ENCODE data around the gene ST14. TPM values are rescaled to one million over a fixed set of nuclear protein-coding genes. Genes with fewer than 3 reads are reported as not detected.

Gene ST14
- total and polyA plus RNA-seq, 3 donors from 2014 or later = 0.55 to 5.8 (median 2.4) TPM

DNA sequence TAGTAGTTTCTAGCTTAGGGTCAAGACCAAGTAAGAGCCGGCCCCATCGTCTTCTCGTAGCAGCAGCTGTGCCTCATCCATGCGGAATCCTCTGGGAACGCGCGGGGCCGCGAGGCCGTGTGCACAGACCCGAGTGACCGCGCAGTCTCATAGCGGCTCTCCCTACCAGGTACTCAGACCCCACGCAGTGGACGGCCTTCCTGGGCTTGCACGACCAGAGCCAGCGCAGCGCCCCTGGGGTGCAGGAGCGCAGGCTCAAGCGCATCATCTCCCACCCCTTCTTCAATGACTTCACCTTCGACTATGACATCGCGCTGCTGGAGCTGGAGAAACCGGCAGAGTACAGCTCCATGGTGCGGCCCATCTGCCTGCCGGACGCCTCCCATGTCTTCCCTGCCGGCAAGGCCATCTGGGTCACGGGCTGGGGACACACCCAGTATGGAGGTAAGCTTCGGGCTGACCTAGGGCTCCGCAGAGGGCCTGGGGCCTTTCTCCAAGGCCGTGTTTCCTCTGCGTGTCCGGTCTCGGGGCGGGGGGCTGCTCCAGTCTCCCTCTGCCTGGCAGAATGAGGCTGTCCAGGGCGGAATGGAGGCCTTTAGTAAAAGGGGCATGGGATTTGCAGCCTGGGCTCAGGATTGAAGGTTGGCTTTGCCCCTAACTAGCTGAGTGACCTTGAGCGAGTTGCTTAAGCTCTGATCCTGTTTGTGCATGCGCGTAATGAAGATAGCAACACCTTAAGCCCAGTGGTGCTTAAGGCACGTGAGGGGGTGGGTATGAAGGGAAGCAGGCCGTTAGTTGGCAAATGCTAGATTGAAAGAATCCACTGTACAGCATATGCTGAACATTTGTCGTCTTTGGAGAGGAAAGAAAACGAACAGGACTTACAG lies 48.9 kb downstream of the ST14 start:
- H3K4me1 ChIP-seq = no peaks in the 10 kb centered on the region
- TF ChIP-seq, protein P1, sequence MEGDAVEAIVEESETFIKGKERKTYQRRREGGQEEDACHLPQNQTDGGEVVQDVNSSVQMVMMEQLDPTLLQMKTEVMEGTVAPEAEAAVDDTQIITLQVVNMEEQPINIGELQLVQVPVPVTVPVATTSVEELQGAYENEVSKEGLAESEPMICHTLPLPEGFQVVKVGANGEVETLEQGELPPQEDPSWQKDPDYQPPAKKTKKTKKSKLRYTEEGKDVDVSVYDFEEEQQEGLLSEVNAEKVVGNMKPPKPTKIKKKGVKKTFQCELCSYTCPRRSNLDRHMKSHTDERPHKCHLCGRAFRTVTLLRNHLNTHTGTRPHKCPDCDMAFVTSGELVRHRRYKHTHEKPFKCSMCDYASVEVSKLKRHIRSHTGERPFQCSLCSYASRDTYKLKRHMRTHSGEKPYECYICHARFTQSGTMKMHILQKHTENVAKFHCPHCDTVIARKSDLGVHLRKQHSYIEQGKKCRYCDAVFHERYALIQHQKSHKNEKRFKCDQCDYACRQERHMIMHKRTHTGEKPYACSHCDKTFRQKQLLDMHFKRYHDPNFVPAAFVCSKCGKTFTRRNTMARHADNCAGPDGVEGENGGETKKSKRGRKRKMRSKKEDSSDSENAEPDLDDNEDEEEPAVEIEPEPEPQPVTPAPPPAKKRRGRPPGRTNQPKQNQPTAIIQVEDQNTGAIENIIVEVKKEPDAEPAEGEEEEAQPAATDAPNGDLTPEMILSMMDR (IDR thresholded peaks at IDR 0.05) = no peak
- no peak for TF ChIP-seq POLR2A (IDR thresholded peaks at IDR 0.05)
- intact Hi-C loops (cut with DNase I; ENCODE audit: low total_unique reads) = no loop called here
- no peaks in the 10 kb centered on the region for H3K9me3 ChIP-seq
- WGBS, 2 donors = 61 to 64% methylated on average over 29 to 45 of the region's 45 CpGs
- no peak for DNase-seq
- peak overlapping the region in 1 of 2 donors; percentile 8 for H3K4me3 ChIP-seq
- H3K27ac ChIP-seq = no peak overlapping the region
- no peaks in the 10 kb centered on the region for H3K27me3 ChIP-seq
- H3K36me3 ChIP-seq (ENCODE audit: low read depth, missing control alignments) = no peaks in the 10 kb centered on the region

DNA sequence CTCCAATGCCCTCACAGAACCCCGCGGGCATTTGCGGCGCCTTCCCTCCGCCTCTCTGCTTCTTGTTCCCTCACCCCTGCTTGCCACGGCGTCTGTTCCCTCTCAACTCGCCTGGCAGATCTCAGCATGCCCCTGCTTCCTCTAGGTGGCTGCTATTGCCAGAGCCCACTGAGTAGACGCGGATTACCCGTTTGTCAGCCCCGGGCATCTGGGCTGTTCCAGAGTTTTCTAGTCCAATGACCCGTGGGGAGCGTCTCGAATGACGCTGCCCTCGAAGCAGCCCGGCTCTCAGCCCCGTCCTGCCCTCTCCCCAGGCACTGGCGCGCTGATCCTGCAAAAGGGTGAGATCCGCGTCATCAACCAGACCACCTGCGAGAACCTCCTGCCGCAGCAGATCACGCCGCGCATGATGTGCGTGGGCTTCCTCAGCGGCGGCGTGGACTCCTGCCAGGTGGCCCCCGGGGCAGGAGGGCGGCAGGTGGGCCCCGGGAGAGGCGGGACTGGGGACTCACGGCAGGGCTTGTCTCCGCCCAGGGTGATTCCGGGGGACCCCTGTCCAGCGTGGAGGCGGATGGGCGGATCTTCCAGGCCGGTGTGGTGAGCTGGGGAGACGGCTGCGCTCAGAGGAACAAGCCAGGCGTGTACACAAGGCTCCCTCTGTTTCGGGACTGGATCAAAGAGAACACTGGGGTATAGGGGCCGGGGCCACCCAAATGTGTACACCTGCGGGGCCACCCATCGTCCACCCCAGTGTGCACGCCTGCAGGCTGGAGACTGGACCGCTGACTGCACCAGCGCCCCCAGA lies 49.7 kb downstream of the ST14 start:
- TF ChIP-seq, protein P1 (IDR thresholded peaks at IDR 0.05) = no peak
- no peak for TF ChIP-seq POLR2A (IDR thresholded peaks at IDR 0.05)
- H3K4me1 ChIP-seq = no peaks in the 10 kb centered on the region
- H3K36me3 ChIP-seq (ENCODE audit: low read depth, missing control alignments) = no peaks in the 10 kb centered on the region
- intact Hi-C loops (cut with DNase I; ENCODE audit: low total_unique reads) = no loop called here
- 74 to 75% methylated on average over 31 to 53 of the region's 53 CpGs for WGBS, 2 donors
- H3K4me3 ChIP-seq = peak overlapping the region in 1 of 2 donors; percentile 8
- H3K27ac ChIP-seq = no peak overlapping the region
- H3K27me3 ChIP-seq = no peaks in the 10 kb centered on the region
- peak; percentile 11 for DNase-seq
- H3K9me3 ChIP-seq = no peaks in the 10 kb centered on the region

DNA sequence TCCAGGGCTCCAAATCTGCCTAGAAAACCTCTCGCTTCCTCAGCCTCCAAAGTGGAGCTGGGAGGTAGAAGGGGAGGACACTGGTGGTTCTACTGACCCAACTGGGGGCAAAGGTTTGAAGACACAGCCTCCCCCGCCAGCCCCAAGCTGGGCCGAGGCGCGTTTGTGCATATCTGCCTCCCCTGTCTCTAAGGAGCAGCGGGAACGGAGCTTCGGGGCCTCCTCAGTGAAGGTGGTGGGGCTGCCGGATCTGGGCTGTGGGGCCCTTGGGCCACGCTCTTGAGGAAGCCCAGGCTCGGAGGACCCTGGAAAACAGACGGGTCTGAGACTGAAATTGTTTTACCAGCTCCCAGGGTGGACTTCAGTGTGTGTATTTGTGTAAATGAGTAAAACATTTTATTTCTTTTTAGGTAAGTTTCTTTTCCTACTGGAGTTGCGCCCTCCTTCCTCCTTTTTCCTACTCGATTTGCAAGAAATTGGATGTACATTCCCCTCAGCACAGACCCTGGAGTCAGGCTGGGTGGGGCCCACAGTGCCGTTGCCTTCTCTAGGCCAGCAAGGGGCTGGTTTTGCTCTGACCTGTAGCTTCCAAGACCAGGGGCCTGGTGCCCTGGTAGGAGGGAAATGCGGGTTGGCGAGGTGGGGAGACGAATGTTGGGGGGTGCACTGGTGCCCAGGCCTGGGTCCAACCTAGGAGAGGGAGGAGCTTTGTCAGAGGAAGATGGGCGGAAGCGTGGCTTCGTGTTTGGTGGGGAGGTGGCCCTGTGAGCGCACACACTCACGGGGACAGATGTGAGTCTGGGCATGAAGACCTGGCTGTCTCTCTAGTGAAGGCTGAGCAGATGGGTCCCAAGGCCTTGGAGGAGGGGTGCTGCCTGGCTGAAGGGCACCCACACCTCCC lies 50.6 kb downstream of the ST14 start:
- peak; percentile 10 for DNase-seq
- 69 to 78% methylated on average over 22 to 23 of the region's 23 CpGs for WGBS, 2 donors
- Histone ChIP-seq H3K27ac (no peak overlapping the region), H3K4me3 (no peak overlapping the region), H3K4me1 (no peaks in the 10 kb centered on the region), H3K36me3 (ENCODE audit: low read depth, missing control alignments) (no peaks in the 10 kb centered on the region), H3K27me3 (no peaks in the 10 kb centered on the region), H3K9me3 (no peaks in the 10 kb centered on the region)
- intact Hi-C loops (cut with DNase I; ENCODE audit: low total_unique reads) = loop anchor here (10.0 kb wide), 1 partner anchor 215 kb away; the partner anchor contains the start of gene ADAMTS8
- TF ChIP-seq, protein P1 (IDR thresholded peaks at IDR 0.05) = no peak
- TF ChIP-seq POLR2A (IDR thresholded peaks at IDR 0.05) = no peak

DNA sequence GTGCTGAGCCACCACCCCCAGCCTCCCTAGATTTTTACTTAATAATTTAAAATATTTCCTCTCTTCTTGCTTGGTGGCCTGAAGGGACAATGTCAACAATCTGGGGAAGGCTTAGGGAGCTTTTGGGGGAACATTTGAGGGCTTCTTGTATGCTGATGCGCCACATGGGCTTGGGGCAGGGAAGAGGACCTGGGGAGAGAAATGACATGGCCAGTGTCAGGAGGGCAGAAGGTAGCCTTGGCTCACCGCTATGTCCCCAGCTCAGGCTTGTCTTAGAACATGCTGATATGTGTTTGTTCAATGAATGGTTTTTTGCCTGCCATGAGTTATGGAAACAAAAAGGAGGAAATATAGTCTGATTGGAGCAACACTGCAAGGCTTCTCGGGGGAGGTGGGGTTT lies 51.6 kb downstream of the ST14 start:
- DNase-seq = no peak

More for the DNA sequence above, 51.6 kb downstream of the ST14 start:
- Histone ChIP-seq H3K36me3 (ENCODE audit: low read depth, missing control alignments) (no peaks in the 10 kb centered on the region), H3K4me3 (no peak overlapping the region), H3K27ac (no peak overlapping the region), H3K4me1 (peaks cover 7% of the 10 kb centered on the region), H3K27me3 (no peaks in the 10 kb centered on the region), H3K9me3 (no peaks in the 10 kb centered on the region)
- intact Hi-C loops (cut with DNase I; ENCODE audit: low total_unique reads) = loop anchor here (10.0 kb wide), 1 partner anchor 214 kb away; the partner anchor contains the start of gene ADAMTS8
- WGBS, 2 donors = 90% methylated on average over 3 of the region's 3 CpGs
- no peak for TF ChIP-seq POLR2A (IDR thresholded peaks at IDR 0.05)
- TF ChIP-seq, protein P1 (IDR thresholded peaks at IDR 0.05) = no peak
